ENCODE results near the gene RCOR1. TPM values are rescaled to one million over a fixed set of nuclear protein-coding genes. Genes with fewer than 3 reads are reported as not detected.

Gene RCOR1
- total and polyA plus RNA-seq, 2 of the 8 experiments (the other 6 are each of a cell fraction or from before 2014, with no cell fraction given): 12.3 to 26.3 TPM

DNA sequence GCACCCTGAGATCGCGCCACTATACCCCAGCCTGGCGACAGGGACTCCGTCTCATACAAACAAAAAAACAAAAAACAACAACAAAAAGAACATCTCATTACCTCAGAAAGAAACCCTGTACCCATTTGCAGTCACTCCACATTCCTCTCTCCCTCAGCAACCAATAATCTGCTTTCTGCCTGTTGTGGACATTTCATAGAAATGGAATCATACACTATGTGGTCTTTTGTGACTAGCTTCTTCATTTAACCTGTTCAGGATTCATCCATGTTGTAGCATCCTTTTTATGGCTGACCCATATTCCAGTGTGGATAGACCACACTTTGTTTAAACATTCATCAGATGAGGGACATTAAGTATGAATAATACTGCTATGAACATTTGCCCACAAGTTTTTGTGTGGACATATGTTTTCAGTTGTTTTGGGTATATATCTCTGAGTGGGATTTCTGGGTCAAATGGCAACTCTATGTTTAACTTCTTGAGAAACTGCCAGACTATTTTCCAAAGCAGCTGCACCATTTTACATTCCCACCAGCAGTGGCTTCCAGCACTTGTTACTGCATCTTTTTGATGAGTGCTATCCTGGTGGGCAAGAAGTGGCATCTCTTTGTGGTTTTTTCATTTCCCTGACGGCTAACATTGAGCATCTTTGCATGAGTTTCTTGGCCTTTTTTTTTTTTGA is 5.9 kb upstream of the RCOR1 start (continued):
- TF ChIP-seq BRCA1 (IDR thresholded peaks at IDR 0.05; ENCODE audit: low read depth, low read length) (no peak), GTF2F1 (IDR thresholded peaks at IDR 0.05; ENCODE audit: borderline replicate concordance, low read depth, low read length) (no peak), TAF7 (optimal IDR thresholded peaks at IDR 0.05; ENCODE audit: borderline replicate concordance, low read depth, low read length) (no peak)
